TTC549 (cell line): ENCODE measurements around the gene EMCN.
"Not testable (repeated sequence)": the region's sequence is repeated elsewhere in the genome, so short reads cannot be mapped to it uniquely, and the experiment has no call there.

Experiments used
- FAIRE-seq: peaks from 2 replicates; lab custom pipeline; 2012; peaks lifted over from hg19 to GRCh38; lab: Jason Lieb, UNC

EMCN gene

GRCh38 chr4:100379583-100380105 lies 138.2 kb downstream of the EMCN start:
- FAIRE-seq: no peak

GRCh38 chr4:100372432-100372831 lies 145.4 kb downstream of the EMCN start:
- no peak for FAIRE-seq

- FAIRE-seq: no peak
These were observed 148.0 kb downstream of the EMCN start for GRCh38 chr4:100369871-100370270.

- no peak for FAIRE-seq
These were observed 150.4 kb downstream of the EMCN start for GRCh38 chr4:100367451-100367850.

- no peak for FAIRE-seq
These were observed 151.6 kb downstream of the EMCN start for GRCh38 chr4:100366213-100366612.

GRCh38 chr4:100362366-100362765 lies 155.5 kb downstream of the EMCN start:
- no peak for FAIRE-seq

- no peak for FAIRE-seq
These were observed 156.5 kb downstream of the EMCN start for GRCh38 chr4:100361336-100361735.

- no peak for FAIRE-seq
These were observed 157.6 kb downstream of the EMCN start for GRCh38 chr4:100360211-100360610.

- FAIRE-seq: no peak
These were observed 158.4 kb downstream of the EMCN start for GRCh38 chr4:100359441-100359840.

- FAIRE-seq: no peak
These were observed 160.3 kb downstream of the EMCN start for GRCh38 chr4:100357542-100357941.

- no peak for FAIRE-seq
These were observed 161.7 kb downstream of the EMCN start for GRCh38 chr4:100356172-100356571.

GRCh38 chr4:100352352-100352751 lies 165.5 kb downstream of the EMCN start:
- not testable (repeated sequence) for FAIRE-seq

- no peak for FAIRE-seq
These were observed 169.3 kb downstream of the EMCN start for GRCh38 chr4:100348473-100348872.

- FAIRE-seq: no peak
These were observed 170.6 kb downstream of the EMCN start for GRCh38 chr4:100347241-100347640.

GRCh38 chr4:100345585-100345984 lies 172.2 kb downstream of the EMCN start:
- no peak for FAIRE-seq
